B cell (primary cell): ENCODE results near the gene LEMD2.

Experiments used
- EZH2 ChIP-seq: IDR thresholded peaks from 2 replicates; pipeline ENCODE4 v1.6.1; 2012; ENCODE audit warnings: borderline replicate concordance, low read depth, mild to moderate bottlenecking, moderate library complexity, low read length; ENCODE audit not compliant: insufficient read depth, poor library complexity, severe bottlenecking
- TF ChIP-seq, protein P1 (sequence below): fragments of 200-600 bp; IDR thresholded peaks from one replicate; pipeline ENCODE4 v1.8.0; 2022; ENCODE audit warnings: antibody characterized with exemption, mild to moderate bottlenecking

DNA sequence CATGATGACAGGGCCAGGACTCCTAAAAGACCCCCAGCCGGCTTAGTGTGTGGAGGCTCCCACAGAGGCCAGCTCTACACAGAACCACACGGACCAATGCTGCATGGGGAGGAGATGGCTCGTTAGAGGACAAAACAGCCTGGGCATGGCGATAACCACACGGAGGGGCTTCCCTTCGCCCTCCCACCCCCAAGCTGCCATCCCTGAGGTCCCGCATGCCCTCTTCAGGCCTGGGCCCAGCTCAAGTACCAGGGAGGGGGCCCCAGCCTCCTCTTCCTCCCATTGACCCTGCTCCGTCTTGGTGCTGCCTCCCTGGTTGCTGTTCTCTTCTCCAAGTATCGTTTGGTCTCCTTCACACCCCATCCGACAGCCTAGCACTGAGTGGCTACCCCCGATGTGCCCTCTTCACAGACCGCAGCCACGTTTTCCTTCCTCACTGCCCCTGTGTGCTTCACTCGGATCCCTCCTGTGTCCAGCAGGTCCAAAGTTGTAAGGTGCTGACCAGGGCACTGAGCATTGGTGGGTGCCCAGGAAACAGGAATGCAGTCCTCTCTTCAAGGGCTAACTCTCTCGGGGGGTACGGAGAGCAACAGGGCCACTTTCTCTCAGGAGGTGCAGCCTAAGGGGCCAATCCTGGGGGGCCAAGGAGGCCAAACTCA, 24.4 kb upstream of the LEMD2 start:
- TF ChIP-seq, protein P1, sequence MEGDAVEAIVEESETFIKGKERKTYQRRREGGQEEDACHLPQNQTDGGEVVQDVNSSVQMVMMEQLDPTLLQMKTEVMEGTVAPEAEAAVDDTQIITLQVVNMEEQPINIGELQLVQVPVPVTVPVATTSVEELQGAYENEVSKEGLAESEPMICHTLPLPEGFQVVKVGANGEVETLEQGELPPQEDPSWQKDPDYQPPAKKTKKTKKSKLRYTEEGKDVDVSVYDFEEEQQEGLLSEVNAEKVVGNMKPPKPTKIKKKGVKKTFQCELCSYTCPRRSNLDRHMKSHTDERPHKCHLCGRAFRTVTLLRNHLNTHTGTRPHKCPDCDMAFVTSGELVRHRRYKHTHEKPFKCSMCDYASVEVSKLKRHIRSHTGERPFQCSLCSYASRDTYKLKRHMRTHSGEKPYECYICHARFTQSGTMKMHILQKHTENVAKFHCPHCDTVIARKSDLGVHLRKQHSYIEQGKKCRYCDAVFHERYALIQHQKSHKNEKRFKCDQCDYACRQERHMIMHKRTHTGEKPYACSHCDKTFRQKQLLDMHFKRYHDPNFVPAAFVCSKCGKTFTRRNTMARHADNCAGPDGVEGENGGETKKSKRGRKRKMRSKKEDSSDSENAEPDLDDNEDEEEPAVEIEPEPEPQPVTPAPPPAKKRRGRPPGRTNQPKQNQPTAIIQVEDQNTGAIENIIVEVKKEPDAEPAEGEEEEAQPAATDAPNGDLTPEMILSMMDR, result no peak
- no peak for TF ChIP-seq EZH2
